ENCODE results near the gene NR2C2.

DNA sequence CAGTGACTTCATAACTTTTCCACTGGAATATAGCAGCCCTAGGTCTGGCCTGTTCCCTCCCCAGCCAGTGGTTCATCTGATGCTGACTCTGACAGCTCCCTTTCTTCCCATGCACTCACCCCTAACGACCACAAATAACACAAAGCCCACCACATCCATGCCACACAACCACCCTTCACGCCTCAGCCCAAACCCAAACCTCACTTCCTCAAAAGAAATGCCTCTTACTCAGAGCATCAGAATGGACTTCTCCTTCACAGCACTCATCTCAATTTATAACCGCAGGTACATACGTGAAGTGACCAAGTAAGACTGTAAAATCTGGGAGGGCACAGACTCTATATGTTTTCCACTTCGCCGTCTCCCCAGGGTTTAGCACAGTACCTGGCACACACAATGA is 150.5 kb downstream of the NR2C2 start:
- TF ChIP-seq, protein P1, sequence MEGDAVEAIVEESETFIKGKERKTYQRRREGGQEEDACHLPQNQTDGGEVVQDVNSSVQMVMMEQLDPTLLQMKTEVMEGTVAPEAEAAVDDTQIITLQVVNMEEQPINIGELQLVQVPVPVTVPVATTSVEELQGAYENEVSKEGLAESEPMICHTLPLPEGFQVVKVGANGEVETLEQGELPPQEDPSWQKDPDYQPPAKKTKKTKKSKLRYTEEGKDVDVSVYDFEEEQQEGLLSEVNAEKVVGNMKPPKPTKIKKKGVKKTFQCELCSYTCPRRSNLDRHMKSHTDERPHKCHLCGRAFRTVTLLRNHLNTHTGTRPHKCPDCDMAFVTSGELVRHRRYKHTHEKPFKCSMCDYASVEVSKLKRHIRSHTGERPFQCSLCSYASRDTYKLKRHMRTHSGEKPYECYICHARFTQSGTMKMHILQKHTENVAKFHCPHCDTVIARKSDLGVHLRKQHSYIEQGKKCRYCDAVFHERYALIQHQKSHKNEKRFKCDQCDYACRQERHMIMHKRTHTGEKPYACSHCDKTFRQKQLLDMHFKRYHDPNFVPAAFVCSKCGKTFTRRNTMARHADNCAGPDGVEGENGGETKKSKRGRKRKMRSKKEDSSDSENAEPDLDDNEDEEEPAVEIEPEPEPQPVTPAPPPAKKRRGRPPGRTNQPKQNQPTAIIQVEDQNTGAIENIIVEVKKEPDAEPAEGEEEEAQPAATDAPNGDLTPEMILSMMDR (IDR thresholded peaks at IDR 0.05): no peak
- no peak for TF ChIP-seq POLR2A (IDR thresholded peaks at IDR 0.05)
